ENCODE results near the gene TBX1. TPM values are rescaled to one million over a fixed set of nuclear protein-coding genes. Genes with fewer than 3 reads are reported as not detected.

TBX1 gene
- total RNA-seq, 1 donor from 2014 or later: not detected

GRCh38 chr22:19762568-19763457 lies 2.2 kb downstream of the TBX1 start:
- no peak for FAIRE-seq
- no peak for DNase-seq (ENCODE audit: low spot score in 2 of 2)

- no peak for FAIRE-seq
- no peak for DNase-seq (ENCODE audit: low spot score in 2 of 2)
These were observed 3.1 kb downstream of the TBX1 start for GRCh38 chr22:19763458-19764298.

GRCh38 chr22:19764299-19764593 lies 3.7 kb downstream of the TBX1 start:
- DNase-seq (ENCODE audit: low spot score in 2 of 2): no peak

GRCh38 chr22:19764636-19765476 lies 4.3 kb downstream of the TBX1 start:
- FAIRE-seq: no peak
- DNase-seq (ENCODE audit: low spot score in 2 of 2): no peak

More at GRCh38 chr22:19764299-19764593, 3.7 kb downstream of the TBX1 start:
- FAIRE-seq: no peak

- DNase-seq (ENCODE audit: low spot score in 2 of 2) (no peak), FAIRE-seq (no peak)
These were observed 5.1 kb downstream of the TBX1 start for GRCh38 chr22:19765477-19766239.

- FAIRE-seq: no peak
- no peak for DNase-seq (ENCODE audit: low spot score in 2 of 2)
These were observed 5.6 kb downstream of the TBX1 start for GRCh38 chr22:19766240-19766510.

GRCh38 chr22:19766511-19767426 lies 6.2 kb downstream of the TBX1 start:
- FAIRE-seq (no peak), DNase-seq (ENCODE audit: low spot score in 2 of 2) (no peak)

- FAIRE-seq: no peak
- DNase-seq (ENCODE audit: low spot score in 2 of 2): no peak
These were observed 7.1 kb downstream of the TBX1 start for GRCh38 chr22:19767427-19768341.

- DNase-seq (ENCODE audit: low spot score in 2 of 2) (no peak), FAIRE-seq (no peak)
These were observed 8.8 kb downstream of the TBX1 start for GRCh38 chr22:19769393-19769715.

GRCh38 chr22:19770349-19771220 lies 10.0 kb downstream of the TBX1 start:
- FAIRE-seq (no peak), DNase-seq (ENCODE audit: low spot score in 2 of 2) (no peak)

- FAIRE-seq (no peak), DNase-seq (ENCODE audit: low spot score in 2 of 2) (no peak)
These were observed 11.8 kb downstream of the TBX1 start for GRCh38 chr22:19772422-19772672.

- no peak for DNase-seq (ENCODE audit: low spot score in 2 of 2)
- FAIRE-seq: no peak
These were observed 12.3 kb downstream of the TBX1 start for GRCh38 chr22:19772673-19773469.

- FAIRE-seq (no peak), DNase-seq (ENCODE audit: low spot score in 2 of 2) (no peak)
These were observed 13.0 kb downstream of the TBX1 start for GRCh38 chr22:19773470-19774040.

GRCh38 chr22:19774628-19775027 lies 14.1 kb downstream of the TBX1 start:
- FAIRE-seq: no peak

GRCh38 chr22:19775496-19776325 lies 15.1 kb downstream of the TBX1 start:
- no peak for DNase-seq (ENCODE audit: low spot score in 2 of 2)
- FAIRE-seq: no peak

More at GRCh38 chr22:19774628-19775027, 14.1 kb downstream of the TBX1 start:
- DNase-seq (ENCODE audit: low spot score in 2 of 2): no peak
